HG03045 (cell line): ENCODE measurements around the gene PTPRN2.
"Not testable (repeated sequence)": the region's sequence is repeated elsewhere in the genome, so short reads cannot be mapped to it uniquely, and the experiment has no call there.

Experiments used
- ATAC-seq: cut with Tn5 transposase; IDR thresholded peaks from one replicate; pipeline ENCODE4 v1.9.1; 2021; ENCODE audit warnings: mild to moderate bottlenecking, moderate library complexity; ENCODE audit not compliant: unreplicated experiment

PTPRN2 gene

GRCh38 chr7:158262284-158263109 lies 325.1 kb downstream of the PTPRN2 start:
- no peak for ATAC-seq

DNA sequence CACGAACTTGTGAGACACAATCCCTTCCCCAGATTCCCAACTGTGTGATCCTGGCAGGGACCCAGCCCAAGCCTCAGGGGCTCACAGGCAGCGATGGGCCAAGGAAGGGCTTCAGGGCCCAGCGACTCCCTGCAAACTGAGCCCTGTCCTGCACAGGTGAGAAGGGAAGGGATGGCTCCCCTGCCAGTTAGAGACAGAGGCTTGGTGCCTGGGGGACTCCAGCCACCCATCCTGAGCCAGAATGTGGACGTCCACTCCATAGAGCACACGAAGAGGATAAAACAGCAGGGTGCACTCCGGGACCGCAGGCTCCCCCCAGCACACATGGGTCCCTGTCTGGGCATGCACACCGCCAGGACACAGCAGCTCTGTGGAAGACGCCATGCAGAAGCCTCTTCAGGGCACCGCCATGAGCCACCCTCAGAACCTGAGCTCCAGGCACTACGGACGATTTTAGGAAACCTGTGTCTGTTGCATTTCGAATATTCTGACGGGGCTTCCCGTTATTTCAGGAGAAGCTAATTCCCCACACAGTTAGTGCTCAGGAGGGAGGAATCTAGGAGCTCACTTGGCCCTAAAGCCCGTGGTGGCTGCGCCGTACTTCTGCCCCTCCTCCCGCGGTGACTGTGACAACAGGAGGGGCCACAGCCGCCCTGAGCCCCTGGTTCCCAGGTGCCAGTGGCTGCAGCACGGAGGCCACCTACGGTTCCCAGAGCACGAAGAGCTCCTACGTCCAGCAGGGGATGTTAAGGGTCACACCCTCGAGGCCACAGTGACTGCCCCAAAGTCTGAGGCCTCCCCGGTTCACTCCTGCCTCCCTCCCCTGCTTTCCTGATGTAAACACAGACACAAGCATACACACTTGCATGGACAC lies 326.0 kb downstream of the PTPRN2 start:
- no peak for ATAC-seq

- ATAC-seq = no peak
Measured at GRCh38 chr7:158260567-158261361, 326.9 kb downstream of the PTPRN2 start.

GRCh38 chr7:158259671-158260418 lies 327.8 kb downstream of the PTPRN2 start:
- no peak for ATAC-seq

- no peak for ATAC-seq
Measured at GRCh38 chr7:158259141-158259540, 328.5 kb downstream of the PTPRN2 start.

- ATAC-seq = no peak
Measured at GRCh38 chr7:158258411-158259130, 329.1 kb downstream of the PTPRN2 start.

- no peak for ATAC-seq
Measured at GRCh38 chr7:158257516-158258410, 329.9 kb downstream of the PTPRN2 start.

GRCh38 chr7:158257001-158257400 lies 330.6 kb downstream of the PTPRN2 start:
- no peak for ATAC-seq

GRCh38 chr7:158256091-158256816 lies 331.4 kb downstream of the PTPRN2 start:
- ATAC-seq = no peak

- ATAC-seq = no peak
Measured at GRCh38 chr7:158255558-158255957, 332.1 kb downstream of the PTPRN2 start.

- ATAC-seq = no peak
Measured at GRCh38 chr7:158255156-158255555, 332.5 kb downstream of the PTPRN2 start.

DNA sequence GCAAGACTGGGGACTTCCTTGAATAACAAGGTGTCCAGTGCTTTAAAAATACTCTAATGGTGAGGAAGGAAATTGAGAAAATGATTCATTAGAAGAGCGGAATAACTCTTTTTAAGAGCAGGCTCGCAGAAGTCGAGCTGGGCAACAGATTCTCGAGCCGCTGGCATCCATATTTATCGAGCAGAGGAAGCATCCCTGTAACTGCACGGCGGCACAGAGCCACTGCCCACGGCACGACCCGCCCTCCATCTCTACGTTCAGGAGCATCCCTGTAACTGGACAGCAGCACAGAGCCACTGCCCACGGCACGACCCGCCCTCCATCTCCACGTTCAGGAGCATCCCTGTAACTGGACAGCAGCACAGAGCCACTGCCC lies 334.0 kb downstream of the PTPRN2 start:
- not testable (repeated sequence) for ATAC-seq

GRCh38 chr7:158252837-158253669 lies 334.6 kb downstream of the PTPRN2 start:
- ATAC-seq = no peak

GRCh38 chr7:158252081-158252836 lies 335.4 kb downstream of the PTPRN2 start:
- no peak for ATAC-seq

GRCh38 chr7:158251061-158251965 lies 336.3 kb downstream of the PTPRN2 start:
- ATAC-seq = no peak
